Measurements from ENCODE around the gene ZNF438. TPM values are rescaled to one million over a fixed set of nuclear protein-coding genes. Genes with fewer than 3 reads are reported as not detected.

ZNF438 gene
- total and polyA plus RNA-seq, 2 of the 13 experiments (the other 11 are each of a cell fraction or from before 2014, with no cell fraction given) = 0.75 to 0.83 TPM

DNA sequence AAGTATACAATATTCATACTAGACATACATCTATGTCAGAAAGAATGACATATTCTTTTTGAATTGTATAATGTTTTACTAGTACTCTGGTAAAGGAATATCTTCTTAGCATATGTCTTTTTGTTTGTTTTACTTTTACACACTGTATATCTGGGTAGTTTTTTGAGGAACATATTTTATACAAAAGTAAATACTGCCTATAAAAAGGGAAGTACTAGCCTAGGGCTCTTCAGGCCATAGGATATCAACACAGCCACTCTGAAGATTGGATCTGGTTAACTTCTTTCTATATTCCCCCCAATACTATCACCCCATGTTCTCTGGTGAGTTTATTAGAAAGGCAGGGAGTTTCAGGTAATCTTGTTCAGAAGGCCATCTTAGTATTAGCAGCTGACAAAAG is 134.6 kb downstream of the ZNF438 start:
- Histone ChIP-seq H3K4me3 (replicated peaks in 1 of 3; ENCODE audit: insufficient read depth in 1 of 3, low read depth in 2 of 3, low read length in 3 of 3) (no peak overlapping the region), H4K20me1 (ENCODE audit: insufficient read depth, low read length) (no peaks in the 10 kb centered on the region), H3K27me3 (ENCODE audit: control insufficient read depth in 1 of 2, insufficient read depth in 2 of 2, low read length in 2 of 2) (0 out of 5 replicates have a peak, but pooled peaks cover 0 to 4% of the 10 kb centered on the region in 2 experiments), H3K79me2 (ENCODE audit: insufficient read depth, low read length) (no peaks in the 10 kb centered on the region), H3K4me1 (ENCODE audit: insufficient read depth, low read length) (no peaks in the 10 kb centered on the region), H3K27ac (ENCODE audit: extremely low read length, insufficient read depth, low read length) (no peak overlapping the region), H3K9ac (ENCODE audit: insufficient read depth, low read depth, low read length) (no peak overlapping the region), H3K4me2 (ENCODE audit: low read depth, low read length) (no peak overlapping the region), H3K9me3 (ENCODE audit: low read length) (no peaks in the 10 kb centered on the region), H3K36me3 (replicated peaks in 1 of 2; ENCODE audit: control insufficient read depth in 1 of 2, insufficient read depth in 2 of 2, low read length in 2 of 2) (no peaks in the 10 kb centered on the region), H2AFZ (ENCODE audit: low read length) (no peak overlapping the region)
- ChIA-PET POLR2A (no interaction called here), CTCF (ENCODE audit: low intra/inter-chr PET ratio, low total read pairs) (no interaction called here)
- intact Hi-C loops (cut with micrococcal nuclease; ENCODE audit: unreplicated experiment) (no loop called here), in situ Hi-C loops (cut with HindIII; ENCODE audit: extremely low pct_ligation_motif_present, low pct_unique_long_range_greater_than_20kb) (no loop called here)
- FAIRE-seq (no peak), ATAC-seq (no peak), DNase-seq (ENCODE audit: low spot score) (no peak)
- no TSS peak for BruUV-seq (replicated peaks)
- TF ChIP-seq PPARG (CRISPR knock-in tag; conservative IDR thresholded peaks at IDR 0.05) = no peak
- TF ChIP-seq, protein P1, sequence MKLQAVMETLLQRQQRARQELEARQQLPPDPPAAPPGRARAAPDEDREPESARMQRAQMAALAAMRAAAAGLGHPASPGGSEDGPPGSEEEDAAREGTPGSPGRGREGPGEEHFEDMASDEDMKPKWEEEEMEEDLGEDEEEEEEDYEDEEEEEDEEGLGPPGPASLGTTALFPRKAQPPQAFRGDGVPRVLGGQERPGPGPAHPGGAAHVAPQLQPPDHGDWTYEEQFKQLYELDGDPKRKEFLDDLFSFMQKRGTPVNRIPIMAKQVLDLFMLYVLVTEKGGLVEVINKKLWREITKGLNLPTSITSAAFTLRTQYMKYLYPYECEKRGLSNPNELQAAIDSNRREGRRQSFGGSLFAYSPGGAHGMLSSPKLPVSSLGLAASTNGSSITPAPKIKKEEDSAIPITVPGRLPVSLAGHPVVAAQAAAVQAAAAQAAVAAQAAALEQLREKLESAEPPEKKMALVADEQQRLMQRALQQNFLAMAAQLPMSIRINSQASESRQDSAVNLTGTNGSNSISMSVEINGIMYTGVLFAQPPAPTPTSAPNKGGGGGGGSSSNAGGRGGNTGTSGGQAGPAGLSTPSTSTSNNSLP (IDR thresholded peaks at IDR 0.05; ENCODE audit: low read depth, low read length) = no peak
- no peak for TF ChIP-seq NFIB (CRISPR knock-in tag; IDR thresholded peaks at IDR 0.05; ENCODE audit: borderline replicate concordance)
- TF ChIP-seq POLR2G (IDR thresholded peaks at IDR 0.05; ENCODE audit: low read depth, low read length) = no peak
- no peak for TF ChIP-seq ZNF446 (CRISPR knock-in tag; IDR thresholded peaks at IDR 0.05)
- TF ChIP-seq, protein P2, sequence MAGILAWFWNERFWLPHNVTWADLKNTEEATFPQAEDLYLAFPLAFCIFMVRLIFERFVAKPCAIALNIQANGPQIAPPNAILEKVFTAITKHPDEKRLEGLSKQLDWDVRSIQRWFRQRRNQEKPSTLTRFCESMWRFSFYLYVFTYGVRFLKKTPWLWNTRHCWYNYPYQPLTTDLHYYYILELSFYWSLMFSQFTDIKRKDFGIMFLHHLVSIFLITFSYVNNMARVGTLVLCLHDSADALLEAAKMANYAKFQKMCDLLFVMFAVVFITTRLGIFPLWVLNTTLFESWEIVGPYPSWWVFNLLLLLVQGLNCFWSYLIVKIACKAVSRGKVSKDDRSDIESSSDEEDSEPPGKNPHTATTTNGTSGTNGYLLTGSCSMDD (CRISPR knock-in tag; IDR thresholded peaks at IDR 0.05) = no peak
- TF ChIP-seq NFRKB (IDR thresholded peaks at IDR 0.05) = no peak
- TF ChIP-seq HDAC1 (CRISPR knock-in tag; IDR thresholded peaks at IDR 0.05) = no peak
- TF ChIP-seq, protein P3, sequence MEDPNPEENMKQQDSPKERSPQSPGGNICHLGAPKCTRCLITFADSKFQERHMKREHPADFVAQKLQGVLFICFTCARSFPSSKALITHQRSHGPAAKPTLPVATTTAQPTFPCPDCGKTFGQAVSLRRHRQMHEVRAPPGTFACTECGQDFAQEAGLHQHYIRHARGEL (CRISPR knock-in tag; IDR thresholded peaks at IDR 0.05) = no peak
- no peak for TF ChIP-seq ZNF720 (CRISPR knock-in tag; IDR thresholded peaks at IDR 0.05)
- no peak for TF ChIP-seq MYC (CRISPR knock-in tag; IDR thresholded peaks at IDR 0.05; ENCODE audit: borderline replicate concordance)
- TF ChIP-seq, protein P4, sequence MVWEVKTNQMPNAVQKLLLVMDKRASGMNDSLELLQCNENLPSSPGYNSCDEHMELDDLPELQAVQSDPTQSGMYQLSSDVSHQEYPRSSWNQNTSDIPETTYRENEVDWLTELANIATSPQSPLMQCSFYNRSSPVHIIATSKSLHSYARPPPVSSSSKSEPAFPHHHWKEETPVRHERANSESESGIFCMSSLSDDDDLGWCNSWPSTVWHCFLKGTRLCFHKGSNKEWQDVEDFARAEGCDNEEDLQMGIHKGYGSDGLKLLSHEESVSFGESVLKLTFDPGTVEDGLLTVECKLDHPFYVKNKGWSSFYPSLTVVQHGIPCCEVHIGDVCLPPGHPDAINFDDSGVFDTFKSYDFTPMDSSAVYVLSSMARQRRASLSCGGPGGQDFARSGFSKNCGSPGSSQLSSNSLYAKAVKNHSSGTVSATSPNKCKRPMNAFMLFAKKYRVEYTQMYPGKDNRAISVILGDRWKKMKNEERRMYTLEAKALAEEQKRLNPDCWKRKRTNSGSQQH (CRISPR knock-in tag; IDR thresholded peaks at IDR 0.05; ENCODE audit: low read depth) = no peak
- no peak for TF ChIP-seq SRY (CRISPR knock-in tag; IDR thresholded peaks at IDR 0.05)
- TF ChIP-seq, protein P5, sequence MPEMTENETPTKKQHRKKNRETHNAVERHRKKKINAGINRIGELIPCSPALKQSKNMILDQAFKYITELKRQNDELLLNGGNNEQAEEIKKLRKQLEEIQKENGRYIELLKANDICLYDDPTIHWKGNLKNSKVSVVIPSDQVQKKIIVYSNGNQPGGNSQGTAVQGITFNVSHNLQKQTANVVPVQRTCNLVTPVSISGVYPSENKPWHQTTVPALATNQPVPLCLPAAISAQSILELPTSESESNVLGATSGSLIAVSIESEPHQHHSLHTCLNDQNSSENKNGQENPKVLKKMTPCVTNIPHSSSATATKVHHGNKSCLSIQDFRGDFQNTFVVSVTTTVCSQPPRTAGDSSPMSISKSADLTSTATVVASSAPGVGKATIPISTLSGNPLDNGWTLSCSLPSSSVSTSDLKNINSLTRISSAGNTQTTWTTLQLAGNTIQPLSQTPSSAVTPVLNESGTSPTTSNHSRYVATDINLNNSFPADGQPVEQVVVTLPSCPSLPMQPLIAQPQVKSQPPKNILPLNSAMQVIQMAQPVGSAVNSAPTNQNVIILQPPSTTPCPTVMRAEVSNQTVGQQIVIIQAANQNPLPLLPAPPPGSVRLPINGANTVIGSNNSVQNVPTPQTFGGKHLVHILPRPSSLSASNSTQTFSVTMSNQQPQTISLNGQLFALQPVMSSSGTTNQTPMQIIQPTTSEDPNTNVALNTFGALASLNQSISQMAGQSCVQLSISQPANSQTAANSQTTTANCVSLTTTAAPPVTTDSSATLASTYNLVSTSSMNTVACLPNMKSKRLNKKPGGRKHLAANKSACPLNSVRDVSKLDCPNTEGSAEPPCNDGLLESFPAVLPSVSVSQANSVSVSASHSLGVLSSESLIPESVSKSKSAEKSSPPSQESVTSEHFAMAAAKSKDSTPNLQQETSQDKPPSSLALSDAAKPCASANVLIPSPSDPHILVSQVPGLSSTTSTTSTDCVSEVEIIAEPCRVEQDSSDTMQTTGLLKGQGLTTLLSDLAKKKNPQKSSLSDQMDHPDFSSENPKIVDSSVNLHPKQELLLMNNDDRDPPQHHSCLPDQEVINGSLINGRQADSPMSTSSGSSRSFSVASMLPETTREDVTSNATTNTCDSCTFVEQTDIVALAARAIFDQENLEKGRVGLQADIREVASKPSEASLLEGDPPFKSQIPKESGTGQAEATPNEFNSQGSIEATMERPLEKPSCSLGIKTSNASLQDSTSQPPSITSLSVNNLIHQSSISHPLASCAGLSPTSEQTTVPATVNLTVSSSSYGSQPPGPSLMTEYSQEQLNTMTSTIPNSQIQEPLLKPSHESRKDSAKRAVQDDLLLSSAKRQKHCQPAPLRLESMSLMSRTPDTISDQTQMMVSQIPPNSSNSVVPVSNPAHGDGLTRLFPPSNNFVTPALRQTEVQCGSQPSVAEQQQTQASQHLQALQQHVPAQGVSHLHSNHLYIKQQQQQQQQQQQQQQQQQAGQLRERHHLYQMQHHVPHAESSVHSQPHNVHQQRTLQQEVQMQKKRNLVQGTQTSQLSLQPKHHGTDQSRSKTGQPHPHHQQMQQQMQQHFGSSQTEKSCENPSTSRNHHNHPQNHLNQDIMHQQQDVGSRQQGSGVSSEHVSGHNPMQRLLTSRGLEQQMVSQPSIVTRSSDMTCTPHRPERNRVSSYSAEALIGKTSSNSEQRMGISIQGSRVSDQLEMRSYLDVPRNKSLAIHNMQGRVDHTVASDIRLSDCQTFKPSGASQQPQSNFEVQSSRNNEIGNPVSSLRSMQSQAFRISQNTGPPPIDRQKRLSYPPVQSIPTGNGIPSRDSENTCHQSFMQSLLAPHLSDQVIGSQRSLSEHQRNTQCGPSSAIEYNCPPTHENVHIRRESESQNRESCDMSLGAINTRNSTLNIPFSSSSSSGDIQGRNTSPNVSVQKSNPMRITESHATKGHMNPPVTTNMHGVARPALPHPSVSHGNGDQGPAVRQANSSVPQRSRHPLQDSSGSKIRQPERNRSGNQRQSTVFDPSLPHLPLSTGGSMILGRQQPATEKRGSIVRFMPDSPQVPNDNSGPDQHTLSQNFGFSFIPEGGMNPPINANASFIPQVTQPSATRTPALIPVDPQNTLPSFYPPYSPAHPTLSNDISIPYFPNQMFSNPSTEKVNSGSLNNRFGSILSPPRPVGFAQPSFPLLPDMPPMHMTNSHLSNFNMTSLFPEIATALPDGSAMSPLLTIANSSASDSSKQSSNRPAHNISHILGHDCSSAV (CRISPR knock-in tag; IDR thresholded peaks at IDR 0.05; ENCODE audit: borderline replicate concordance) = no peak

Measured in HepG2 (cell line).